Upper lobe of left lung (tissue), 4 donors: ENCODE data around the gene INTS6.

ENCODE experiments used
- CTCF ChIP-seq, 6 experiments: fragments of 450-650 bp in 4 of 6; fragments of 200-600 bp in 2 of 6; sonication (generic) in 2 of 6; IDR thresholded peaks; one replicate each; pipeline ENCODE4 v1.5.1; 2016 to 2019; ENCODE audit warnings: antibody characterized with exemption in 6 of 6
- EP300 ChIP-seq, 4 donors: sonication (generic); formaldehyde crosslinking; IDR thresholded peaks; one replicate each; pipeline ENCODE4 v1.5.1; 2017; ENCODE audit warnings: antibody characterized with exemption in 4 of 4, control low read depth in 2 of 4
- POLR2A ChIP-seq, 4 donors: fragments of 450-650 bp; IDR thresholded peaks; one replicate each; pipeline ENCODE4 v1.5.1; 2016 to 2017; ENCODE audit warnings: antibody characterized with exemption in 4 of 4, mild to moderate bottlenecking in 2 of 4
- POLR2AphosphoS5 ChIP-seq, 2 donors: sonication (generic); formaldehyde crosslinking; IDR thresholded peaks; one replicate each; pipeline ENCODE4 v1.5.1; 2017; ENCODE audit warnings: antibody characterized with exemption in 2 of 2

- TF ChIP-seq POLR2A (IDR thresholded peaks at IDR 0.05) (no peak), CTCF (IDR thresholded peaks at IDR 0.05) (no peak), POLR2AphosphoS5 (IDR thresholded peaks at IDR 0.05) (no peak), EP300 (IDR thresholded peaks at IDR 0.05) (no peak)
Observed at GRCh38 chr13:51494156-51494555, 41.3 kb upstream of the INTS6 start.
